Measurements from ENCODE around the gene ELL.

DNA sequence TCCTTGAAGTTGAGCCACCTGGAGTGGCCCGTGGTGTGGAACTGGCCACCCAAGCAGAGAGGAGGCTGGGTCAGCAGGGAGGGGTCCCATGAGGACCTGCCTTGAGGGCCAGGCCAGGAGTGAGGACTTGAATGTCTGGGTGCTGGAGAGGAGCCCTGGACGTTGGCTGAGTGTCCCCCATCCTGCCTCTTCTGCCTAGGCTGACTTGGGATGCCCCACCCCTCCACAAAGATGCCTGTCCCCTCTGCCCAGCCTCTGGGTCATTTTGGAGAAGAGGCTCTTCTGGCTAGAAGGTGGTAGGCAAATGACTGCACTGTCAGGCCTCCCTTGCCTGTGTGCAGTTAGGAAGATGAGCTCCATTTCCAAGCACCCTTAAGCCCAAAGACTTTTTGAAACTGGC is 100.9 kb downstream of the ELL start:
- TF ChIP-seq EP300 (IDR thresholded peaks at IDR 0.05; ENCODE audit: borderline replicate concordance), result no peak
- no peak for TF ChIP-seq CREB1 (IDR thresholded peaks at IDR 0.05; ENCODE audit: low read depth)
- TF ChIP-seq USF1 (IDR thresholded peaks at IDR 0.05), result no peak
- no peak for TF ChIP-seq TEAD4 (IDR thresholded peaks at IDR 0.05)

Data from Ishikawa (cell line).